ENCODE data around the gene BAZ2A. TPM values are rescaled to one million over a fixed set of nuclear protein-coding genes. Genes with fewer than 3 reads are reported as not detected.

Gene BAZ2A
- total and polyA plus RNA-seq, 8 donors = 90.9 to 113 (median 97.6) TPM

DNA sequence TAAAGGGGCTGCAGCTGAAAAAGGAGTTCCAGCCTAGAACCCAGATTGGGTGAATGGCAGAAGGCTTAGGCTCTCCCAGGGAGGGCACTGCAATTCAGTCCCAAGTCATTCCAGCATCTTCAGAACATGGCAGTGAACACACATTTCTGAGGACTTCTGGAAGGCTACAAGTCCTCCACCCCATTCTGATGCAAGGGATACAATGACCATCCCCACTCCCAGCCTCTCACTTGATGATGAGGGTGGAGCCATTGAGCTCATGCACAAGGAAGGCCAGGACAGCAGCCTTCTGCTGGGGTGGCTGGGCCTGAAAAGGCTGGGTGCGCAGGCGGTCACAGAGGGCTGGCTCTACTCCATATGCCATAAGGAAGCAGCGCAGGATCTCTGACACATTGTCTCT, 25.8 kb downstream of the BAZ2A start:
- Histone ChIP-seq H3K27me3 (no peaks in the 10 kb centered on the region), H3K27ac (no peak overlapping the region), H3K36me3 (peaks cover 7 to 100% of the 10 kb centered on the region in 2 donors), H3K4me3 (no peak overlapping the region), H3K9me3 (no peaks in the 10 kb centered on the region), H3K4me1 (peaks cover 6 to 10% of the 10 kb centered on the region in 2 donors)
- DNase-seq = no peak
- no peak for ATAC-seq
- intact Hi-C loops (cut with DNase I) = no loop called here
- TF ChIP-seq, protein P1, sequence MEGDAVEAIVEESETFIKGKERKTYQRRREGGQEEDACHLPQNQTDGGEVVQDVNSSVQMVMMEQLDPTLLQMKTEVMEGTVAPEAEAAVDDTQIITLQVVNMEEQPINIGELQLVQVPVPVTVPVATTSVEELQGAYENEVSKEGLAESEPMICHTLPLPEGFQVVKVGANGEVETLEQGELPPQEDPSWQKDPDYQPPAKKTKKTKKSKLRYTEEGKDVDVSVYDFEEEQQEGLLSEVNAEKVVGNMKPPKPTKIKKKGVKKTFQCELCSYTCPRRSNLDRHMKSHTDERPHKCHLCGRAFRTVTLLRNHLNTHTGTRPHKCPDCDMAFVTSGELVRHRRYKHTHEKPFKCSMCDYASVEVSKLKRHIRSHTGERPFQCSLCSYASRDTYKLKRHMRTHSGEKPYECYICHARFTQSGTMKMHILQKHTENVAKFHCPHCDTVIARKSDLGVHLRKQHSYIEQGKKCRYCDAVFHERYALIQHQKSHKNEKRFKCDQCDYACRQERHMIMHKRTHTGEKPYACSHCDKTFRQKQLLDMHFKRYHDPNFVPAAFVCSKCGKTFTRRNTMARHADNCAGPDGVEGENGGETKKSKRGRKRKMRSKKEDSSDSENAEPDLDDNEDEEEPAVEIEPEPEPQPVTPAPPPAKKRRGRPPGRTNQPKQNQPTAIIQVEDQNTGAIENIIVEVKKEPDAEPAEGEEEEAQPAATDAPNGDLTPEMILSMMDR (IDR thresholded peaks at IDR 0.05) = no peak

DNA sequence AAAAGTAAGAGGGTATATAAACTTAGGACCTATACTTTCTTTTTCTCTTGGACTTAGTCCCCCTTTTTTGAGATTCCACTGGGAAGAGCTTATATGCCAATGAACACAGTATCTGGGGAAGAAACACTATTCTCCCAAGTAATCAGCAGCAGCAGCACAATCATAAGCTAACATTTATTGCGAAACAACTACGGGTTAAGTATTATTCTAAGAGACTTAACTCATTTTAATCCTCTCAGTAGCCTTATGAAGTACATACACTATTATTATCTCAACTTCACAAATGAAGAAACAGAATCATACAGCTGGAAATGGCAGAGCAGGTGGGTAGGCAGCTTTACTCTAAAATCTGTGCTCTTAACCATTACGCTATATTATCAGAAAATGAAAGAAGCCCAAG, 27.9 kb downstream of the BAZ2A start:
- no peaks in the 10 kb centered on the region for H3K27me3 ChIP-seq
- ATAC-seq (peak; percentile 40), DNase-seq (no peak)
- H3K9me3 ChIP-seq = no peaks in the 10 kb centered on the region
- H3K4me3 ChIP-seq = no peak overlapping the region
- H3K4me1 ChIP-seq = peaks cover 6 to 10% of the 10 kb centered on the region in 2 donors
- TF ChIP-seq, protein P1 (IDR thresholded peaks at IDR 0.05) = no peak
- H3K27ac ChIP-seq = peak overlapping the region in 1 of 2 donors; percentile 20
- peaks cover 7 to 98% of the 10 kb centered on the region in 2 donors for H3K36me3 ChIP-seq
- intact Hi-C loops (cut with DNase I) = no loop called here

DNA sequence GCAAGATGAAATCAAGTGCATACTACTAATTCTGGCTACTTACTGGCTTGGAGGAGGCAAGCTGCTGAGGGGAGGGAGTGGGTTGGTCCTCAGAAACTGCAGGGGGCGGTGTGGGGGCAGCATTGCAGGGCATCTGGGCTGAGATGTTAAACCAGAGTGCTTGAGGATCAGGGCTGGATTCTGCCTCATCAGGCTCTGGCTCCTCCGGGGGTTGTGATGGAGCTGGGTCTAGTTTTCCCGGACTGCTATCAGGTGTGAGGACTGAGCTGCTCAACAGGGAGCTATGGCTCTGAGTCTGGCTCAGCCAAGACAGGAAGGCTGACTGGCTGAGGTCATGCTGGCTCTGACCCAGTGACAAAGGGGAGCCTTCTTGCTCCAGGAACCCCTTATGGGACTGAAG, 28.6 kb downstream of the BAZ2A start:
- Histone ChIP-seq H3K4me3 (no peak overlapping the region), H3K27ac (peak overlapping the region; percentile 20 to 56), H3K9me3 (no peaks in the 10 kb centered on the region), H3K27me3 (no peaks in the 10 kb centered on the region), H3K36me3 (peaks cover 7 to 97% of the 10 kb centered on the region in 2 donors), H3K4me1 (peaks cover 6 to 10% of the 10 kb centered on the region in 2 donors)
- intact Hi-C loops (cut with DNase I) = no loop called here
- ATAC-seq (no peak), DNase-seq (no peak)
- TF ChIP-seq, protein P1 (IDR thresholded peaks at IDR 0.05) = no peak

DNA sequence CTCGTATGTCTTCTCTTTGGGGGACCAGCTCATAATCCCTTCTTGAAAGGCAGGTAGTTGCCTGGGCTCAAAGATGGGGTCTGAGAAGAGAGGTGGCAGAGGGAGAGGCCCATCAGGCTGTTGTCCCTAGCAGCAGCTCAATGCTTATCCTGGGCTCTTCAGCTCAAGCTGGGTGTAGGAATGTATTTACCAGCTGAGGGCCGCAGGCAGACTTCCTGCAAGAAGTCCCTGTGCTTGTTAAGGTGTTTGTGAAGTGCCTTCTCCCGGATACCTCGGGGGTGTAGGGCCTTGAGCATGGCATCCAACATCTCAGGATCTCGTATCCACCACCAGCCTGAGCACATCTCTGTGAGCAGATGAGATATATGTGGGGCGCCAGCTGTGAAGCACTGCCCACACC, 29.4 kb downstream of the BAZ2A start:
- intact Hi-C loops (cut with DNase I) = no loop called here

DNA sequence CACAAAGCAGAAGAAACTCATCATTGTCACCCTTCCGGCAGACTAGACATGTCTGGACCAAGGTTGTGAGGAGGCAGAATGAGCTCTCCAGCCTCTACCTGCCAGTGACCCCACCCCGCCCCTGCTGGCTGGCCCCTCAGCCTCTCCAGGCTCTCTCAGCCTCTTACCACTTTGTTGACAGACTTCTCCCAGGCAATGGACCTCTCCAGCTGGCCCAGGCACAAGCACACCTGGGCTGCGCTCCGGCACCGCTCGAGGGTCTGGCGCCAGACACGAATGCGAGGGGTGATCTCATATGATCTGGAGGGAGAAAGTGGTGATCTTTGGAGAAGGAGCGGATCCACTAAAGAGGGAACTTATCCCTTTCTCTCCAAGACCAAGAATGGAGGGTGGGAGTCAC, 30.3 kb downstream of the BAZ2A start:
- intact Hi-C loops (cut with DNase I) = no loop called here
- peak; percentile 76 for ATAC-seq
- peaks cover 7 to 97% of the 10 kb centered on the region in 2 donors for H3K36me3 ChIP-seq
- H3K4me1 ChIP-seq = peaks cover 6 to 10% of the 10 kb centered on the region in 2 donors
- TF ChIP-seq, protein P1 (IDR thresholded peaks at IDR 0.05) = no peak
- H3K27ac ChIP-seq = peak overlapping the region in 1 of 2 donors; percentile 33
- no peaks in the 10 kb centered on the region for H3K27me3 ChIP-seq
- DNase-seq = peak in 3 of 4 donors; percentile 35 to 78 (median 72)
- no peak overlapping the region for H3K4me3 ChIP-seq
- H3K9me3 ChIP-seq = no peaks in the 10 kb centered on the region

More for the DNA sequence above, 29.4 kb downstream of the BAZ2A start:
- Histone ChIP-seq H3K4me3 (no peak overlapping the region), H3K27ac (peak overlapping the region in 1 of 2 donors; percentile 35), H3K9me3 (no peaks in the 10 kb centered on the region), H3K27me3 (no peaks in the 10 kb centered on the region), H3K36me3 (peaks cover 7 to 97% of the 10 kb centered on the region in 2 donors), H3K4me1 (peaks cover 6 to 10% of the 10 kb centered on the region in 2 donors)
- TF ChIP-seq, protein P1 (IDR thresholded peaks at IDR 0.05) = no peak
- ATAC-seq (peak; percentile 68), DNase-seq (no peak)

All from left lung (tissue), 10 donors.